Stromal cell of bone marrow (primary cell): ENCODE measurements around the gene ATP2B3.

ENCODE experiments used
- DNase-seq: peaks from one replicate; pipeline ENCODE4 v3.0.0-alpha.2; 2012; ENCODE audit warnings: low read depth

The ATP2B3 gene

GRCh38 chrX:153510383-153510782 is 7.1 kb upstream of the ATP2B3 start:
- no peak for DNase-seq

DNA sequence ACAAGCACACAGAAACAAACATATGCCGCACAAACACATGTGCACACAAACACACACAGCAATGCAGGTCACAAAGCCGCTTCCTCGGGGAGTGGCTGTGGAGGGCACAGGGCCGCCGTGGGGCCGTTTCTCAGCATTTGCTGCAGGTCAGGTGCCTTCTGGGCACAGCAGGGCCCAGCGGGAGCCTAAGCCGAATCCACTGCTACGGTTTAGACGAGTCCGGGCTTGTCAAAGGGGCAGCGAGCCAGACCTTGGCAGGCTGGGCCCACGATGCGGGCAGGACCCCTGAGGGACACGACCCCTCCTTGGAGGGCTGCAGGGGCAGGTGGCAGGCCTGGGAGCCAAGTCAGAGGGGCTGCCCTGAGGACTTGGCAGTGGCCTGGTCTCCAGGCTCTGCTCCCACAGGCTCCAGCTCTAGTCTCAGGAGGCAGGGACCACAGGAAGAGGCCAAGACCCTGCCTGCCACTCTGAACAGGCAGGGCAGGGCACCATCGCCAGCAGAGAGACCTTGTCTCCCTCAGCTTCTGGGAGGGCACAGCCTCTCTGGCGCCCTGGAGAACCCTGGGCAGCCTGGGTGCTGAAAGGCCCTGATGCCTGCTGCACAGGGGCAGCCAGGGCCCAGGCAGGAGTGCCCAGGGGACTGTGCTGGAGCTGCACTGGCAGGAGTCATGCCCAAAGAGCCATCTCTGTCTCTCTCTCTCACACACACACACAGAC is 5.5 kb upstream of the ATP2B3 start:
- no peak for DNase-seq

GRCh38 chrX:153512501-153512893 is 4.9 kb upstream of the ATP2B3 start:
- no peak for DNase-seq

DNA sequence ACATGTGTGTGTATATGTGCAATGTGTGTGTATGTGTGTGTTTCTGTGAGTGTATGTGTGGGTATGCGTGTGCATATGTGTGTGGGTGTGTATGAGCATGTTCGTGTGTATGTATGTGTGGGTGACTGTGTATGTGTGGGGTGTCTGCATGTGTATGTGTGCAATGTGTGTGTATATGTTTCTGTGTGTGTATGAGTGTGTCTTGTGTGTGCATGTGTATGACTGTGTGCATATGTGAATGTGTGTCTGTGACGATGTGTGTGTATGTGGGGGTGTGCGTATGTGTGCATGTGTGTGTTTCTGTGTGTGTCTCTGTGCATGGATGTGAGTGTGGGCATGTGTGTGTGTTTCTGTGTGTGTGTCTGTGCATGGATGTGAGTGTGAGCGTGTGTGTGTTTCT is 4.2 kb upstream of the ATP2B3 start:
- no peak for DNase-seq

GRCh38 chrX:153514259-153514658 is 3.2 kb upstream of the ATP2B3 start:
- DNase-seq = no peak

DNA sequence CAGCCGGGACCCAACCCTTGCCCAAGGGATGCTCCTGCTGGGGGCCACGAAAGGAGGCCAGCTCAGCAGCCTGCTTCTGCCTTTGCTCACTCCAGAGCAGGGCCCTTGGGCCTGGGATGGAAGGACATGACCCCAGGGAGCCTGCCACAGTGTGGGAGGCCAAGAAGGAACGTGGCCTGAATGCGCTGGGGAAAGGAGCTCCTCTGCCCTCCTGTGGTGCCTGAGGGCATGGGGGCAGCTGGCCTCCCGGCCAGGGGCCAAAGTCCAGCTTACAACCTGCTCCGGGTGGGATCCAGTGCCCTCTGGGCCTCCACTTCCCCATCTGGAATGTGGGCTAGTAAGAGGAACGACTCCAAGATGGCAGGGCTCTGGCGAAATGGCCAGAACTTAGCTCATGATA is 2.0 kb upstream of the ATP2B3 start:
- DNase-seq = no peak

DNA sequence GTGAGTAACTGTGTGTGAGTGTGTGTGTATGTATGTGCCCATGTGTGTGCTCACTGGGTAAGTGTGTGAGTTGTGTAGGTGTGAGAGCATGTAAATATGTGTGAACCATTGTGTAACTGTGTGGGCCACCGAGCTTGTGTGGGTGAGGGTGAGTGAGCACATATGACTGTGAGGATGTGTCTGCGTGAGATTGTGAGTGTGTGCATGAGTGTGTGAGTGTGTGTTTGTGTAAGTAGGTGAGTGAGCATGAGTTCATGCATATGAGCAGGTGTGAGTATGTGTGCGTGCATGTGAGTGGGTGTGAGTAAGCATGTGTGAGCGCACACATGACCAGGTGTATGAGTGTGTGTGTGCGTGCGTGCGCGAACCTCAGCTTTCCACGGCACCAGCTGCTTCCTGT is 1.4 kb upstream of the ATP2B3 start:
- DNase-seq = no peak

DNA sequence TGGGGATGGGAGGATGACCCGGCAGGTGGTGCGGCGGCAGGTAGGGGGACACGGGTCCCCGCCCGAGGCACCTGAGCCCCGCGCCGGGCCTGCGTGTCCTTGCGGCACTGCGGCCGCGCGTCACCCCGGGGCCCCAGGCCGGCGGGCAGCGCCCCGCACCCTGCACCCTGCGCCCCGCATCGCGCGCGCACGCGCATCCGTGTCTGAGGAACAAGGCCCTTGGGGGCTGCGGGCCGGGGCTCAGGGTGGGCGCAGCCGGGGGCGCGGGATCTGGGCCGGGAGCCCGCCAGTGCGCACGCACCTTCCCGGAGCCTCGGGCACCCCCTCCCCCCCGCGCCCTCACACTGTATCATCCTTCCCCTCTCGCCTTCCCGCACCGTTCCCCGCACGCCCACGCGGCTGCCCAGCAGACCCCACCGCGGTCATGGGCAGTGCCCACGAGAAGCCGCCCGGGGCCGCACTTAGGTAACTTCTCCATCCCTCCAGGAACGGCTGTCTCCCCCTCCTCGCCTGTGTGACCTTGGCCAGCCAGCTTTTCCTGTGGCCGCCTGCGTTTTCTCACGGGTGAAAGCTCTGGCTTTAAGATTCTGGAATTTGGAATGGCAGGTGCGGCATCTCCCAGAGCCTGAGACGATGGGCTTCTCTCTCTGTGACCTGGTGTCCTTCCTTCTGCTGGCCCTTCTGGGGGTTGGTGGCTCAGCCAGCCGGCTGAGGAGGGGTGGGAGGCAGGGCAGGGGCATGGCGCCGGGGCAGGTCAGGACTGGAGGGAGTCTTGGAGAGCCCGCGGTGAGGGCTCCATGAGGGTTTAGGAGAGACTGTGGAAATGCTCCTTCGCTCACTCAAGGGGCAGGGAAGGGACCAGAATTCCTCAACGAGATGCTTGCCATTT is 748 bp downstream of the ATP2B3 start:
- DNase-seq = no peak

DNA sequence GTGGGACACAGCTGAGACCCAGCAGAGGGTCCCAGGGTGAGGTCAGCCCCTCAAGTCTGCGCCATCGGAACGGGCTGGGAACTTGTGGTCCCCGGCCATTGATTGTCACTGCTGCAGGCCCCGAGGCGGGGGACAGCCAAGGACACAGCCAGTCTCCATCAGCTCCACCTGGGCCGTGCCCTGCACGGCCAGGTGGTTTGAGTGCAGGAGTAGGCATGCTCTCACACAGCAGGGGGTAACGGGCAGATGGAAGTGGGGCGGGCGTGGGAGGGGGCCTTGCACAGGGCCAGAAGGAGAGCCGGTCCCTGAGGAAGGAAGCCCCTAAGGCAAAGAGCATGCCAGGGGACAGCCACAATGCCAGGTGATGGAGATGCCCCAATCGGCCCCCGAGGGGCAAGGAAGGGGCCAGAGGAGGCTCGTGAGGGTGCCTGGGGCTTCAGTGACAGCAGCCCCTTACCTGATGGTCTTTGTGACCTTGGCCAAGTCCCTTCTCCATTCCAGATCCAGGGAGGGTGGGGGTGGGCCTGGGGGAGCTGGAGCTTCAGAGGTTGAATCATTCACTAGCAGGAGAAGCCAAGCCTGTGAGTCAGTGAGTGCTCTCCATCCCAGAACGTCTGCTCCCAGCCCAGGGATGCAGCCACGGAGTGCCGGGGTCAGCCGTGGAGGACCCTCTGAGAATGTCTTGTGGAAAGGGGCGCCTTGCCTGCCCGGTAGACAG is 2.3 kb downstream of the ATP2B3 start:
- DNase-seq = no peak

GRCh38 chrX:153520287-153520917 is 3.0 kb downstream of the ATP2B3 start:
- DNase-seq = no peak

GRCh38 chrX:153521034-153521433 is 3.6 kb downstream of the ATP2B3 start:
- no peak for DNase-seq

- DNase-seq = no peak
Observed at GRCh38 chrX:153522259-153522658, 4.8 kb downstream of the ATP2B3 start.

DNA sequence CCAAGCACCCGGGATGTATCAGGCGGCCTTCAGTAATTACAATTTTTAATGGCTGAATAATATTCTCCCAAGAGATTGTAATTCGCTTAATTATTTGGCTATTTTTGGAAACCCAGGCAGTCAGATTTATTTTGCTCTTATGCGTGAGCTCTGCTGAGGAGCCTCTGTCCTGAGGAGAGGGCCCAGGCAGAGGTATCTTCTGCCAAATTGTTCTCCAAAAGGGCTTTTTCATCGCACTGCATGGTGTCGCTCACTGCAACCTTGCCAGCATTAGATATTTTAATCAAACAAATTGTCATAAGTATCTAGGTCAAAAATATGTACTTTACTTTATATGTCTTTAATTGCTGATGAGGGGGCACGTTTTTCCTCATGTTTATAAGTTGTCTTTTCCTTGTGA is 5.8 kb downstream of the ATP2B3 start:
- no peak for DNase-seq

- no peak for DNase-seq
Observed at GRCh38 chrX:153524234-153524633, 6.8 kb downstream of the ATP2B3 start.

DNA sequence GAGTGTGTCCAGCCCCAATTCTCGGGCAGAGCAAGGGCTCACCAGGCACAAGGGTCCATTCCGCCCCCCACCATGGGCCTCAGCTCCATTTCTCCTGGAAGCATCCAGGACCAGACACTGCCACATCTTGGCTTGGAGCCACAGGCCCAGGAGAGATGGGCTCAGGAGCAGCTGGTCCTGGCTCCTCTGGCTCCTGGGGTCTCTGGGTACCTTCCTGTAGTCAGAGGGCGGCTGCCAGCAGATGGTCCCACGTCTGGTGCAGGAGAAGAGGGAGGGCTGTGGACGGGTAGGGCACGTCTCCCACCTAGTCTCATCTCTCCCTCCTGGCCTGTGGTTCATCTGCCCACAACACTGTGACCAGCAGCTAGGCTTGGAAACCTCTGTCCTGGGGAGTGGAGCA is 8.0 kb downstream of the ATP2B3 start:
- DNase-seq = no peak

DNA sequence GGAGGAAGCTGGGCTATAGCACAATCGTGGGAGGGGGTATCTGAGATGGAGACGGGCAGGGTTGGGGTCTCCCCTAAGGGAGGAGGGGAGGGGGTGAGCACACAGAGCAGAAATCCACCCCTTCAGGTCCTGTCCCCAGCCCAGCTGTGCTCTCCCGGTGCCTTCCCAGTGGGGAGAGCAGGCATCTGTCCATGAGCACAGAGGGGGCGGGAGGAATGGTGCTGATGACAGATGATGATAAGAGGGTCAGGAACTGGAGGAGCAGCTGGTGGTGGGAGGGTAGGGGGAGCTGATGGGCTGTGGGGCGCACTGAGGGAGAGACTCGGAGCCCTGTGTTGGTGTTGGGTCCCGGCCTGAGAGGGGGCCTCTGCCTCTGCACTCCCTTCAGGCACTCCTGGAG is 8.6 kb downstream of the ATP2B3 start:
- no peak for DNase-seq

GRCh38 chrX:153526801-153527200 is 9.4 kb downstream of the ATP2B3 start:
- no peak for DNase-seq

GRCh38 chrX:153527208-153527607 is 9.8 kb downstream of the ATP2B3 start:
- DNase-seq = no peak

DNA sequence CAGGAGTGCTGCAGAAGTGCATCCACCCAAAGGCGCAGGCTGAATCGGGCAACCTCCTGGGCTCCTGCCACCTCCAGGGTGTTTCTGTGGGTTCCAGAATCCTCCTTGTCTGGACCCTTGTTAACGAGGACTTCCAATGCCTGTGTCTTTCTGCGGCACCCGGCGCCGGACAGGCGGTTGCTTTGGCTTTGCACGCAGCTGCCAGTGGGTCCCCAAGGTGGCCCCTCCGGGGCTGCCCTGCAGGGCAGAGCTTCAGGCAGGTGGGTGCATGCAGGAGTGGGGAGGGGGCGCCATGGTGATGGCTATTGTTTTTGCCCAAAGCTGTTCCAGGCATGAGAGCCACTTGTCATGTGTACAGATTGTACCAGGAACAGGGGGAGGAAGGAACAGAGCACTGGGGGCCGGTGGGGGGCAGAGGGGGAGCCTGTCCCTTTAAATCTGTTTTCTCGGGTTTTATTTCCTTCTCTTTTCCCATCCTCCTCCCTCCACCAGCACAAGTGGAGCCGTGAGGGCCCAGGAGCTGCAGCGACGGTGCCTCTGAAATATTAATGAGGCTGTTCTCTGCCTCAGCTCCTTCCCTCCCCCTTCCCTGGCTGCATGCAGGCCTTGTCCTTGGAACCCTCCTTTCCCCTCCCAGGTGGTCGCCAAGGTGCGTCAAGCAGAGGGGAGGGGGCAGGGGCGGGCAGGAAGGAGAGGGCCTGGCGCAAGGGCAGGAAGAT is 13.1 kb downstream of the ATP2B3 start:
- DNase-seq = no peak

DNA sequence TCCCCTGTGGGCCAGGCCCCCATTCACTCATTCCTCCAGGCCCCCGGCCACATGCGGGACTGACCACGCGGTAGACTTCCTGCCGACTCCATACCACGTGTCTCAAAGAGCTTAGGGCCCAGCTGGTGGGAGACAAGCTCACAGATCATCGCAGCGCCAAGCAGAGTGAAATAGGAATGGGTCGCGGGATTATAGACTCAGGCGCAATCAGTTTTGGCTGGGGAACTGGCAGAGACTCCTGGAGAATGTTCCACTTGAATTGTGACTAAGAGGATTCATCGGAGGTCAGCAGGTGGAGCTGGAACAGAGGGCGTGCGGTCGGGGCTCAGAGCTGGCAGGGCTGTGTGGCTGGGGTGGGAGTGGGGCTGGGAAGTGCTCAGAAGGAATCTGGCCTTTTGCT is 15.6 kb downstream of the ATP2B3 start:
- no peak for DNase-seq

DNA sequence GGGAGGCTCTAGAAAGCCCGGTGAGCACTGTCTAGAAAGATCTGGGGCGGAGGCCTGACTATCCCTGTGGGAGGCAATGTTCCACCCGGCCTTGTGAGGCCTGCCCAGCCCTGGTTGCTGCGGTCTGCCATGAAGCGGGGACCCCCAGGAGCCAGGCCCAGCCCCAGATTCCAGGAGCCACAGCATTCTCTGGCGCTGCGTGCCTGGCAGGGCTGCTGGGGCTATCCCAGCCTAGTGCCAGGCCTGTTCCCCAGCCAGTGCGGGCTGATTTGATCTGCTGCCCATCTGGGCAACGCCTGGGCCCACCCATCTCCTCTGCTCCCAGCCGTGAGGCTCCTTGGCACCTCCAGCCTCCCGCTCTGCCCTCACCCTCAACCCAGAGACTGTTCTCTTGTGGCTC is 19.6 kb downstream of the ATP2B3 start:
- no peak for DNase-seq
